ENCODE results near the gene TNNI2.

TNNI2 gene

GRCh38 chr11:1835671-1836010, 3.1 kb upstream of the TNNI2 start:
- DNase-seq = no peak

GRCh38 chr11:1836011-1836945, 2.5 kb upstream of the TNNI2 start:
- no peak for DNase-seq

GRCh38 chr11:1837171-1838076, 1.4 kb upstream of the TNNI2 start:
- peak; percentile 62 for DNase-seq

GRCh38 chr11:1838077-1838425, 730 bp upstream of the TNNI2 start:
- no peak for DNase-seq

GRCh38 chr11:1839204-1839923, 583 bp downstream of the TNNI2 start:
- DNase-seq = no peak

GRCh38 chr11:1839924-1840779, 1.4 kb downstream of the TNNI2 start:
- DNase-seq = no peak

- no peak for DNase-seq
These were observed 2.1 kb downstream of the TNNI2 start for GRCh38 chr11:1840780-1841480.

- DNase-seq = no peak
These were observed 2.8 kb downstream of the TNNI2 start for GRCh38 chr11:1841511-1842148.

- DNase-seq = no peak
These were observed 3.6 kb downstream of the TNNI2 start for GRCh38 chr11:1842149-1843097.

- DNase-seq = no peak
These were observed 4.3 kb downstream of the TNNI2 start for GRCh38 chr11:1843098-1843473.

- no peak for DNase-seq
These were observed 5.0 kb downstream of the TNNI2 start for GRCh38 chr11:1843796-1844195.

- no peak for DNase-seq
These were observed 5.7 kb downstream of the TNNI2 start for GRCh38 chr11:1844221-1845094.

- DNase-seq = no peak
These were observed 6.3 kb downstream of the TNNI2 start for GRCh38 chr11:1845095-1845429.

GRCh38 chr11:1845561-1846452, 7.0 kb downstream of the TNNI2 start:
- no peak for DNase-seq

- no peak for DNase-seq
These were observed 7.7 kb downstream of the TNNI2 start for GRCh38 chr11:1846453-1846932.

GRCh38 chr11:1847006-1847735, 8.4 kb downstream of the TNNI2 start:
- DNase-seq = no peak
